ENCODE data around the gene GPR35. TPM values are rescaled to one million over a fixed set of nuclear protein-coding genes. Genes with fewer than 3 reads are reported as not detected.
A peak's percentile ranks its signal among the peaks of the same experiment; 100 is the strongest.

The GPR35 gene
- total and polyA plus RNA-seq, 2 of the 13 experiments (the other 11 are each of a cell fraction or from before 2014, with no cell fraction given): 27.1 to 44.2 TPM

DNA sequence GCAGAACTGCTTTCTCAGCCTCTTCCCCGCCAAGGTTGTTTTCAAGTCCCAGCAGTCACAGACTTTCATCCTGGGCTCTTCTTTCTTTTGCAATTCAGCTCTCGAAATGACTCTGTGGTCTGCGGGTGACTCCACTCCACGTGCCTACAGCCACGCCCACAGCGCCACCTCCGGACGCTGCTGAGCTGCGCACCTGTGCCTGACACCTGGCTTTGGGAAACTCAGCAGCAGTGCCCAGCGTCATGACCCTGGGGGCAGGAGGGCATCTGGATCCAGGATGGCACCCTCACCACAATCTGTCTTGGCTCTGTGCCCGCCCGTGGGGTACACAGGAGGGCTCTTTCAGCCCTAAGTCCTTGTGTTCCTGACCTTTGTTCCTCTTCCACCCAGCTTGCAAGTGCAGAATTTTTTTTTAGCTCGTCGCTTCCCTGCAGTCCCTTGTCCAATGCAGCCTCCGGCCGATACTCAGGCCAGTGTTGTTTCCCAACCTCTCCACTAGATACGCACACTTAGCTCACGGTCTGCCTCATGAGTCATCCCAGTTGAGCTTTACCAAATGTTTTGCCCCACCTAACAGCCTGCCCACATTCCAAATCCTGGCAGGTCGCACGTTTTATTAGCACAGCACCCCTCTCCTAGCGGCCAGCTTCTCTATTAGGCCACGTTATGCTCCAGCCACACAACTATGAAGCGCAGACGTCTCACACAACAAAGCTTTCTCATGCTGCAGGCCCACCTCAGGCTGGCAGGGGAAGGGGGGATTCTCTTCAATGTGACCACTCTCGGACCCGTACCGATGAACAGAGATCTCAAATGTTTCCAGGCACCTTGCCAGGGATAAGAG is 45.3 kb upstream of the GPR35 start (continued):
- TF ChIP-seq RFXANK (CRISPR knock-in tag; IDR thresholded peaks at IDR 0.05) (0 out of 2 replicates have a peak, but pooled peaks have one; percentile 51), ZNF256 (CRISPR knock-in tag; conservative IDR thresholded peaks at IDR 0.05) (no peak), RXRA (CRISPR knock-in tag; IDR thresholded peaks at IDR 0.05) (peak; percentile 92), ZNF354B (CRISPR knock-in tag; IDR thresholded peaks at IDR 0.05) (no peak), SETDB1 (CRISPR knock-in tag; IDR thresholded peaks at IDR 0.05; ENCODE audit: borderline replicate concordance) (no peak), POLR2AphosphoS5 (IDR thresholded peaks at IDR 0.05; ENCODE audit: low read depth, low read length) (no peak), ZFP82 (CRISPR knock-in tag; IDR thresholded peaks at IDR 0.05; ENCODE audit: borderline replicate concordance) (0 out of 2 replicates have a peak, but pooled peaks have one; percentile 79), FOXJ3 (CRISPR knock-in tag; IDR thresholded peaks at IDR 0.05; ENCODE audit: borderline replicate concordance) (peak; percentile 47; the same call in 1 of the 2 replicates), ZNF670 (CRISPR knock-in tag; IDR thresholded peaks at IDR 0.05; ENCODE audit: borderline replicate concordance) (peak; percentile 81; the same call in 1 of the 2 replicates), HNF4A (CRISPR knock-in tag; IDR thresholded peaks at IDR 0.05) (peak; percentile 84), ZNF124 (CRISPR knock-in tag; IDR thresholded peaks at IDR 0.05) (no peak), HDAC6 (IDR thresholded peaks at IDR 0.05; ENCODE audit: low read depth, low read length) (no peak), ZNF282 (IDR thresholded peaks at IDR 0.05; ENCODE audit: partially characterized antibody) (no peak), ADNP (CRISPR knock-in tag; IDR thresholded peaks at IDR 0.05) (no peak), ZFP90 (CRISPR knock-in tag; IDR thresholded peaks at IDR 0.05; ENCODE audit: borderline replicate concordance) (no peak; the same call in 1 of the 2 replicates), ZNF703 (CRISPR knock-in tag; IDR thresholded peaks at IDR 0.05; ENCODE audit: borderline replicate concordance) (no peak), ZNF607 (CRISPR knock-in tag; IDR thresholded peaks at IDR 0.05; ENCODE audit: borderline replicate concordance) (no peak), XRCC5 (optimal IDR thresholded peaks at IDR 0.05; ENCODE audit: low read length) (peak; percentile 80)
- TF ChIP-seq, protein P1, sequence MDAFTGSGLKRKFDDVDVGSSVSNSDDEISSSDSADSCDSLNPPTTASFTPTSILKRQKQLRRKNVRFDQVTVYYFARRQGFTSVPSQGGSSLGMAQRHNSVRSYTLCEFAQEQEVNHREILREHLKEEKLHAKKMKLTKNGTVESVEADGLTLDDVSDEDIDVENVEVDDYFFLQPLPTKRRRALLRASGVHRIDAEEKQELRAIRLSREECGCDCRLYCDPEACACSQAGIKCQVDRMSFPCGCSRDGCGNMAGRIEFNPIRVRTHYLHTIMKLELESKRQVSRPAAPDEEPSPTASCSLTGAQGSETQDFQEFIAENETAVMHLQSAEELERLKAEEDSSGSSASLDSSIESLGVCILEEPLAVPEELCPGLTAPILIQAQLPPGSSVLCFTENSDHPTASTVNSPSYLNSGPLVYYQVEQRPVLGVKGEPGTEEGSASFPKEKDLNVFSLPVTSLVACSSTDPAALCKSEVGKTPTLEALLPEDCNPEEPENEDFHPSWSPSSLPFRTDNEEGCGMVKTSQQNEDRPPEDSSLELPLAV (CRISPR knock-in tag; conservative IDR thresholded peaks at IDR 0.05; ENCODE audit: low read depth): no peak
- TF ChIP-seq, protein P2, sequence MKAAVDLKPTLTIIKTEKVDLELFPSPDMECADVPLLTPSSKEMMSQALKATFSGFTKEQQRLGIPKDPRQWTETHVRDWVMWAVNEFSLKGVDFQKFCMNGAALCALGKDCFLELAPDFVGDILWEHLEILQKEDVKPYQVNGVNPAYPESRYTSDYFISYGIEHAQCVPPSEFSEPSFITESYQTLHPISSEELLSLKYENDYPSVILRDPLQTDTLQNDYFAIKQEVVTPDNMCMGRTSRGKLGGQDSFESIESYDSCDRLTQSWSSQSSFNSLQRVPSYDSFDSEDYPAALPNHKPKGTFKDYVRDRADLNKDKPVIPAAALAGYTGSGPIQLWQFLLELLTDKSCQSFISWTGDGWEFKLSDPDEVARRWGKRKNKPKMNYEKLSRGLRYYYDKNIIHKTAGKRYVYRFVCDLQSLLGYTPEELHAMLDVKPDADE (CRISPR knock-in tag; IDR thresholded peaks at IDR 0.05): no peak
- TF ChIP-seq, protein P3, sequence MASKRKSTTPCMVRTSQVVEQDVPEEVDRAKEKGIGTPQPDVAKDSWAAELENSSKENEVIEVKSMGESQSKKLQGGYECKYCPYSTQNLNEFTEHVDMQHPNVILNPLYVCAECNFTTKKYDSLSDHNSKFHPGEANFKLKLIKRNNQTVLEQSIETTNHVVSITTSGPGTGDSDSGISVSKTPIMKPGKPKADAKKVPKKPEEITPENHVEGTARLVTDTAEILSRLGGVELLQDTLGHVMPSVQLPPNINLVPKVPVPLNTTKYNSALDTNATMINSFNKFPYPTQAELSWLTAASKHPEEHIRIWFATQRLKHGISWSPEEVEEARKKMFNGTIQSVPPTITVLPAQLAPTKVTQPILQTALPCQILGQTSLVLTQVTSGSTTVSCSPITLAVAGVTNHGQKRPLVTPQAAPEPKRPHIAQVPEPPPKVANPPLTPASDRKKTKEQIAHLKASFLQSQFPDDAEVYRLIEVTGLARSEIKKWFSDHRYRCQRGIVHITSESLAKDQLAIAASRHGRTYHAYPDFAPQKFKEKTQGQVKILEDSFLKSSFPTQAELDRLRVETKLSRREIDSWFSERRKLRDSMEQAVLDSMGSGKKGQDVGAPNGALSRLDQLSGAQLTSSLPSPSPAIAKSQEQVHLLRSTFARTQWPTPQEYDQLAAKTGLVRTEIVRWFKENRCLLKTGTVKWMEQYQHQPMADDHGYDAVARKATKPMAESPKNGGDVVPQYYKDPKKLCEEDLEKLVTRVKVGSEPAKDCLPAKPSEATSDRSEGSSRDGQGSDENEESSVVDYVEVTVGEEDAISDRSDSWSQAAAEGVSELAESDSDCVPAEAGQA (IDR thresholded peaks at IDR 0.05; ENCODE audit: low read depth): 0 out of 2 replicates have a peak, but pooled peaks have one; percentile 3
- TF ChIP-seq, protein P3 (CRISPR knock-in tag; IDR thresholded peaks at IDR 0.05; ENCODE audit: borderline replicate concordance): no peak
